Breast epithelium (tissue), 3 donors: ENCODE measurements around the gene ITGB6.

Source experiments
- POLR2A ChIP-seq: fragments of 450-650 bp; IDR thresholded peaks from one replicate; pipeline ENCODE4 v1.6.1; 2016; ENCODE audit warnings: antibody characterized with exemption, mild to moderate bottlenecking, moderate library complexity
- TF ChIP-seq, protein P1 (sequence below), 3 donors: fragments of 450-650 bp; IDR thresholded peaks; one replicate each; pipeline ENCODE4 v1.5.1; 2016 to 2017; ENCODE audit warnings: antibody characterized with exemption in 3 of 3, mild to moderate bottlenecking in 3 of 3, moderate library complexity in 3 of 3

DNA sequence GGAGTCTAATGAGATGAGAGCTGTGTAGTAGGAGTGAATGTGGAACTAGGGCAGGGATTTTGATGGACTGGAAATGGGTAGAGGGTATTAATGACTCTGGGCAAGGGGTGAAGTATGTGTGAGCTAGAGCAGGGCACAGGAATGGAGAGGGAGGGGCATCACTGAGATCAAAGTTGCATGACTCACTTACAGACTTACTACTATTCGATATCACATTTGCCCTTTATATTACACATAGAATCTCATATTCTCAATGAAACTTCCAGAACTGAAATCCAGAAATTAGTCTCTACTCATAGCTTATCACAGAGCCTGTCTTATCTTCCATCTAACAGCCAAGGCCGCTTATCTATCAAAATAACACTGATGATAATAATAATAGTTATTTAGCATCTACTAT is 20.0 kb upstream of the ITGB6 start:
- TF ChIP-seq, protein P1, sequence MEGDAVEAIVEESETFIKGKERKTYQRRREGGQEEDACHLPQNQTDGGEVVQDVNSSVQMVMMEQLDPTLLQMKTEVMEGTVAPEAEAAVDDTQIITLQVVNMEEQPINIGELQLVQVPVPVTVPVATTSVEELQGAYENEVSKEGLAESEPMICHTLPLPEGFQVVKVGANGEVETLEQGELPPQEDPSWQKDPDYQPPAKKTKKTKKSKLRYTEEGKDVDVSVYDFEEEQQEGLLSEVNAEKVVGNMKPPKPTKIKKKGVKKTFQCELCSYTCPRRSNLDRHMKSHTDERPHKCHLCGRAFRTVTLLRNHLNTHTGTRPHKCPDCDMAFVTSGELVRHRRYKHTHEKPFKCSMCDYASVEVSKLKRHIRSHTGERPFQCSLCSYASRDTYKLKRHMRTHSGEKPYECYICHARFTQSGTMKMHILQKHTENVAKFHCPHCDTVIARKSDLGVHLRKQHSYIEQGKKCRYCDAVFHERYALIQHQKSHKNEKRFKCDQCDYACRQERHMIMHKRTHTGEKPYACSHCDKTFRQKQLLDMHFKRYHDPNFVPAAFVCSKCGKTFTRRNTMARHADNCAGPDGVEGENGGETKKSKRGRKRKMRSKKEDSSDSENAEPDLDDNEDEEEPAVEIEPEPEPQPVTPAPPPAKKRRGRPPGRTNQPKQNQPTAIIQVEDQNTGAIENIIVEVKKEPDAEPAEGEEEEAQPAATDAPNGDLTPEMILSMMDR (IDR thresholded peaks at IDR 0.05) = no peak
- no peak for TF ChIP-seq POLR2A
